ENCODE results near the gene IGFALS.
"Not testable (repeated sequence)": the region's sequence is repeated elsewhere in the genome, so short reads cannot be mapped to it uniquely, and the experiment has no call there.

Gene IGFALS

DNA sequence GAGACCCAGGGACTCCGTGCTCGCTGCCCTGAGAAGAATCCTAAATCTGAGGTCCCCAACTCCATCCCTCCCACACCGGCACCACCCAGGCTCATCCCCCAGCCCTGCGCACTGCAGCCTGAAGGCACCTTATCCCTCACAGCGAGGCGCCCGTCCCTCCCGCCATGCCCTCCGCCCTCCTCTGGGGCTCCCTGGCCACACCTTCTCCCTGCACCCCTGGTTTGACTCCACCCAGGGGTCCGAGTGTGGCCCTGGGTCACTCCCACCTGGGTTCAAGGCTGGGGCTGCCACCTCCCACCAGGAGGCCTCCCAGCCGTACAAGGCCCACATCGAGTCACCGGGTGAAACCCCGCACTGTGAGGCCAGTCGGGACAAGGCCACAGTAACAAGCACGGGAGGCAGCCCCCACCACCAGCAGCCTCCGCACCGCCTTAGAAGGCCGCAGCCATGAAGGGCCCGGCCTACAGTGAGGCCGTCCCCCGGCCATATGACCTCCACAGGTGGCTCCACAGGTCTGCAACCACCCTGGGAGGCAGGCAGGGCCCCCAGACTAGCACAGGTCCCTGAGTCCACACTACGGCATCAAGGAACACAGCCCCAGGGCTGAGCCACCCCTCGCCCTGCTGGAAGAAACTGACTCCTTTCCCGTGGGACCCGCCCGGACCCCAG is 24.8 kb upstream of the IGFALS start:
- DNase-seq (ENCODE audit: low spot score) = no peak

DNA sequence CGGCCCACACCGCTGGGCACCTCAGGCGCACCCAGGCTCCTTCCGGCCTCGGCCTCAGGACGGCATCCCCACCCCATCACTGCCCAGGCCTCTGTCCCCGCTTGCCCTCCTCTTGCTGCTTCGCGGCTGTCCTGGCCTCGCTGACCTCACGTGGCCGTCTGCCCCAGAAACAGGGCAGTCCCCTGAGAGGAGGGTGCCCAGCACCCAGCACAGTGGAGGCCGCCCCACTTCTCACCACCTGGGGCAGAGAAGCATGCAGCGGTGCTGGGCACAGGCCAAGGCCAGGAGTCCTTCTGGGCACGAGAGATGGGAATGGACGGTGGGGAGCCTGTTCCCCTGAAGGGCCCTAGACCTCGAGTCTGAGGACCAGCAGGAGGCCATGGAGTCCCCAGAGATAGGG is 24.2 kb upstream of the IGFALS start:
- DNase-seq (ENCODE audit: low spot score) = no peak

DNA sequence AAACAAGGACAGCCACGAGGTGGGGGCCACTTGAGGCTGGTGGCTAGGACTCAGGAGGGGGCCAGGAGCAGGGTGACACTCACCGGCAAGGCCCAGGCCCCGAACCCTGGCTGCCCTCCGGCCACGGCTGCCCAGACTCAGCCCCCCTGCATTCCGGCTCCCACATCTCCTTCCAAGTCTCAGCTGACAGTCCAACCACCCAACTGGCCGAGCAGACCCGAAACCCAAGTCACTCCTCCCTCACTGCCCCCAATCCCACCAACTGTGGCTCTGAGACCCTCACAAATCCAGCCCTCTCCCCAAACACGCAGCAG is 23.7 kb upstream of the IGFALS start:
- no peak for DNase-seq (ENCODE audit: low spot score)

DNA sequence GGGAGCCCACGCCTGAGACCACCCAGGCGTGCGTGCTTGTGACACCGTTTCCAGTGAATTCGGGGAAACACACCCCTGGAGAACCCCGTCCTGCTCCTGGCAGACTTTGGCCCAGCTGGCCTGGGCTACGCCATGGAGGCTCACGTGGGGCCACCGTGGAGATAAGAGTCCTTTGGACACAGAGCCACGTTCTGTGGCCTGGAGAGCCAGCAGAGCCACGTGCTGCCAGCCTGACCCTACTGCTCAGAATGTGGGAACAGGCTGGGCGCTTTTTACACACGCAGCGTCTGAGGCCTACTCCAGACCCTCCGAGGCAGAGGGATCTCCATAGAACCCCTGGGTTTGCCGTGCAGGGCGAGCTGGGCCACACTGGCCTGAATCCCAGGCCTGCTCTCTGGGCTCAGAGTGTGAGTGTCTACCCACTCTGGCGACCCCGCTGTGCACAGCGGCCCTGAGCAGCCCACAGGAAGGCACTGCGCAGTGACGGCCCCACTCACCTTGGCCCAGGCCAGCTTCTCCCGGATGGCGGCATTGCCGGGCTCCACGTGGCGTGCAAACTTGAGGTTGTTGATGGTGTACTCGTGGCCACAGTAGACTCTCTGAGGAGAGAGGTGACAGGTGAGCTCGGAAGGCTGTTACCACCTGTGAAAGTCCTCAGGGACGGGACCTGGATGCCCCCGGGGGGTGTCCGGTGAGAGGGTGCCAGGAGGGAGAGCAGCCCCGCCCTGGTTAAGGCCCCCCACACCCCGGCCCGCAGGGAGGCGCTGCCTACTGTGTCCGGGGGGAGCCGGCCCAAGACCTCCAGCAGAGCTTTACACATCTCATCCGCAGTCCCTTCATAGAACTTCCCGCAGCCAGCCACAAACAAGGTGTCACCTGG is 23.1 kb upstream of the IGFALS start:
- no peak for DNase-seq (ENCODE audit: low spot score)

DNA sequence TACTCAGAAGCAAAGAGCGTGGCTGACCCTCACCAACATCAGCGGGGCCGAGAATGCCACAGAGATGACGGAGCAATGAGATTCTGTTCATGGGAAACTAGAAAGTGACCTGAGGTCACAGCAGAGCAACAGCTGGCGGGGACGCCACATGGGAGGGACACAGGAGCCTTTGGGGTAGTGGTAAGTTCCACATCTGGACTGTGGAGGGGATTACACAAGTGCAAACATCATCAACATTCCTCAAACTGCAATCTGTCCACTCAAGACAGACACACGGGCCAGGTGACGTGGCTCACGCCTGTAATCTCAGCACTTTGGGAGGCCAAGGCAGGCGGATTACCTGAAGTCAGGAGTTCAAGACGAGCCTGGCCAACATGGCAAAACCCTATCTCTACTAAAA is 22.0 kb upstream of the IGFALS start:
- DNase-seq (ENCODE audit: low spot score) = no peak

GRCh38 chr16:1812732-1813163 is 19.2 kb upstream of the IGFALS start:
- DNase-seq (ENCODE audit: low spot score) = no peak

- no peak for DNase-seq (ENCODE audit: low spot score)
These were observed 17.0 kb upstream of the IGFALS start for GRCh38 chr16:1810536-1810935.

GRCh38 chr16:1810106-1810505 is 16.6 kb upstream of the IGFALS start:
- no peak for DNase-seq (ENCODE audit: low spot score)

DNA sequence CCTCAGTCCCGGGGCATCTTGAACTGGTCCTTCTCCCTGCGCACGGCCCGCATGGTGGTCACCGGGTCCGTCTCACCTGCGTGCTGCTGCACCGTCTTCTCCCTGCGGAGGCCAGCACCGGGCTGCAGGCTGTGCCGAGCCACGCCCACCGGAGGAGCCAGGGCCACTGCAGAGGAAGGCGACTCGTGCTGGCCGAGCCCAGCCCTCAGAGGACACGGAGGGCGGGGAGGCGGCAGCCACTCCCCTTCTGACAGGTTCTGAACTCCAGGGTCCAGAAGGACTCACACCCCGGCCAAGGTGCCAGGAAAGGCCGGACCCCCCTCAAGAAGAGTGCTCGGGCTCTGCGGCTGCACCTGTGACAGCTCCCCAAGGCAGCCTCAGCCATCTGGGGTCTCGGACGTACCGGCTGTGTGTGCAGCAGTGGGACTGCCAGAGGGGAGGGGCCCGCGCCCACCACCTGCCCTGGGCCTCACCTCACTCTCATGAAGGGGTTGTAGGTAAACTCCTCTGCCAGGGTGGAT is 15.8 kb upstream of the IGFALS start:
- no peak for DNase-seq (ENCODE audit: low spot score)

DNA sequence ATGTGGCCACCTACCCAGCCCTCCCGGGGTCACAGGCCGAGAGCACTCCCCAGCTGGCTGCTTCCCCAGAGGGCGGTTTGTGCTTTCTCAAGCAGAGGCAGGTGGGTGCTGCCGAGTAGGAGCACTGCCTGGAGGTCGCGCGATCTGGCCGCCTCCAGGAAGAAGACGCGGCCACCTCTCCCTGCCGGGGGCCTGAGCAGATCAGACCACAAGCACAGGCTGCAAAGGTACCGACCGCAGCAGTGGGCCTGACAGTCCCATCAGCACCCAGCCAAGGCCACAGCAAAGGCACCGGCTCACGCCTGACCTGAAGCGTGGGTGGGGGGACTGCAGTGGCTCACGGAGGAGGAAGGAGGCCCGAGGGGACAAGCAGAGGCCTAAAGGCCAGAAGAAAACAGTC is 15.2 kb upstream of the IGFALS start:
- no peak for DNase-seq (ENCODE audit: low spot score)

DNA sequence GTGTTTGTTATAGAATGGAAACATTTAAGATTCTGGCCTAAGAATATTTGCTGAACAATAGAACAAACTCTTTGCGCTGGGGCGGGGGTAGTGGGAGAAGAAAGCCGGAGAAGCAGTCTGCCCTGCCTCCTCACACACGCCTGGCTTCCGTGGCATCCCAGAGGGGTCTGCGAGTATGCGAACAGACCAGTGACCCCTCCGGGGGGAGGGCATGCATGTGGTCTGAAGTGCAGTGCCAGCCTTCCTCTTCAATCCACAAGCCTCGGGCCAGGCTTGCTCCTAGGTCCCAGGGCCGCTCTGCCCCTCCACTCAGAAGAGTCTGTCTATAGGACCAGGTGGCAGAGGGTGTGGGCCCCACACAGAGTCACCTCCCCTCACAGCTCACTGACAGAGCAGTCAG is 14.1 kb upstream of the IGFALS start:
- DNase-seq (ENCODE audit: low spot score) = no peak

DNA sequence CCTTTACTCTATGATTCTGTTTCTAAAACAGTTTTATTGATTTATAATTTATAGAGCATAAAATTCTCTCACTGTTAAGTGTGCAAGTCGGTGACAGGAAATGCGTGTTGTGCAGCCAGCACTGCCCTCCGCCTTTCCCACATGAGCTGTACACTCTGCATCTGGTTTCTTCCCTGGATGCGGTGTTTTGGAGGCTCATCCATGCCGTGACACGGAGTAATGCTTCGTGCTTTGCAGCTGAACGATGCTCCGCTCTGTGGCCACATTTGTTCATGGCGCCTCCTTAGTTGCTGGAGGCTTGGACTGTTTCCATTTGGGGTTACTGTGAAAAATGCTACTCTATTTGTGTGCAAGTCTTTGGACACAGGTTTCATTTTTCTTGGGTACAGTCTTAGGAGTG is 7.2 kb upstream of the IGFALS start:
- no peak for DNase-seq (ENCODE audit: low spot score)

- DNase-seq (ENCODE audit: low spot score) = not testable (repeated sequence)
These were observed 5.8 kb upstream of the IGFALS start for GRCh38 chr16:1799263-1799662.

- no peak for DNase-seq (ENCODE audit: low spot score)
These were observed 1.6 kb upstream of the IGFALS start for GRCh38 chr16:1794908-1795666.

- no peak for DNase-seq (ENCODE audit: low spot score)
These were observed 841 bp upstream of the IGFALS start for GRCh38 chr16:1794221-1794871.

- no peak for DNase-seq (ENCODE audit: low spot score)
These were observed 498 bp downstream of the IGFALS start for GRCh38 chr16:1792836-1793577.

DNA sequence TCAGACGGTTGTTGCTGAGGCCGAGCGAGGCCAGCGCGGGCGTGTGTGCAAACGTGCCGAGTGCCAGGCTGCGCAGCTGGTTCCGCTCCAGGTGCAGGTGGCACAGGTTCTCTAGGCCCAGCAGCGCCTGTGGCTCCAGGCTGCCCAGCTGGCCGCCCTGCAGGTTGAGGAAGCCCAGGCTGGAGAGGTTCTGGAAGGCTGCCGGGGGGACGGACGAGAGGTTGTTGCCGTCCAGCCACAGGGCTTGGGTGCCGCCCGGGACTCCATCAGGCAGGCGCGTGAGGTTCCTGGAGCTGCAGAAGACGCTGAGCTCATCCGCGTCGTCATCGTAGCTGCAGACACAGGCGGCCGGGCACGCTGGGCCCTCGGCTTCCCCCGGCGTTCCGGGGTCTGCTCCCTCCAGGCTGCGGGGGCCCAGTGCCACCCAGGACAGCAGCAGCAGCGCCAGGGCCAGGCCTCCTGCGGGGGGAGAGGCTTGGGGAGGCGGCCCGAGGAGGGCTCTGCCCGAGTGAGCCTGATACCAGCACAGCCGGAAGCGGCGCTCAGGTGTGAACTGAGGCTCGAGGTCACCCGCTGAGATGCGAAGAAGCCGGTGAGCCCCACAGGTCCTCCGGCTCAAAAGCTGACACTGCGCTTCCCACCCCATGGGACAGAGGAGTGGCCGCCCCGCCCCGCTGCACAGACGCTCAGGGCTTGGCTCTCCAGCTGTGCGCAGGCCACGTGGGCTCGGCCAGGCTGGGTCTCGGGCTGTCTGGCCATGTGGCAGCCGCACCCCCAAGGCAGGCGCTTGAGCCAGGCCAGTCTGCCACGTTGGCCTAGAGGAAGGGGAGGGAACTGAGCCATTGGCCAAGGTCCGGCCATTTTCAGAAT is 1.3 kb downstream of the IGFALS start:
- no peak for DNase-seq (ENCODE audit: low spot score)

- DNase-seq (ENCODE audit: low spot score) = no peak
These were observed 2.1 kb downstream of the IGFALS start for GRCh38 chr16:1791256-1791942.

DNA sequence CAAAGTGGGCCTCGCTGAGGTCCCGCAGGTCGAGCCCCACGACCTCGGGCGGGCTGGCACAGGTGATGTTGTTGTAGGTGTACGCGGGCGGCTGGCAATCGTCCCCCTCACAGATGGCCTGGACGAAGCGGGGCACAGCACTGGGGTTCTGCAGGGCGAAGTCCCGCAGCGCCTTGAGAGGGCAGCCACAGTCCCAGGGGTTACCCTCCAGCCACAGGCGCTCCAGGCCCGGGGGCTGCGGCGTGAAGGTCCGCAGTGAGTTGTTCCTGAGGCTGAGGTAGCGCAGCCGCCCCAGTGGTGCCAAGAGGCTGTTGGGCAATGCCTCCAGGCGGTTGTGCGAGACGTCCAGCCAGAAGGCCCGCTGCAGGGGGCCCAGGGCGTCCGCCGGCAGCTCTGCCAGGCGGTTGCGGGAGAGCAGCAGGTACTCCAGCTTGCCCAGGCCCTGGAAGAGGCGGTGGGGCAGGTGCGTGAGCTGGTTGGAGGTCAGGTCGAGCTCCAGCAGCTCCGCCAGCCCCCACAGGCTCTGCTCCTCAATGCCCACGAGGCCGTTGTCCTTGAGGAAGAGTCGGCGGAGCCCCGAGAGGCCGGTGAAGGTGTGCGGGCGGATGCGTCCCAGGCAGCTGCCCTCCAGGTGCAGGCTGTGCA is 2.8 kb downstream of the IGFALS start:
- DNase-seq (ENCODE audit: low spot score) = no peak

DNA sequence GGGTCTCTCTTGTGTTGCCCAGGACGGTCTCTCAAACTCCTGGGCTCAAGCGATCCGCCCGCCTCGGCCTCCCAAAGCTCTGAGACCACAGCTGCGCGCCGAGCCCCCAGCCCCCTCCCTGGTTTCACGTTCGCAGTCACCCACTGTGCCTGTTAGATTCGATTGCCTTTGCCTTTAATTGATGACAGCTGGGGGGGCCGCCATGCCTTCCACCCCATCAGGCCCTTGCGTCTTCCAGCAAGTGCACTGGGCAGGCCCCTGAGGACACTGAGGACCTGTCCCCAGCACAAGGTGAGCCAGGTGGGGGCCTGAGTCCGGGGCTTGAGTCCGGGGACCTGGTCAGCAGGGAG is 3.3 kb downstream of the IGFALS start:
- no peak for DNase-seq (ENCODE audit: low spot score)
